Gastroesophageal sphincter (tissue), 4 donors: ENCODE measurements around the gene EPS8L1. TPM values are rescaled to one million over a fixed set of nuclear protein-coding genes. Genes with fewer than 3 reads are reported as not detected.

Source experiments
- ATAC-seq: fragments of 150-250 bp; one replicate; pipeline ENCODE4 v1.9.1; 2016; ENCODE audit warnings: mild to moderate bottlenecking, moderate library complexity
- H3K27ac ChIP-seq, 4 donors: fragments of 200-600 bp; sonication (generic) in 3 of 4; 1 replicate in 3 of 4; 2 replicates in 1 of 4; pipeline ENCODE4 v1.5.1; 2016 to 2019
- H3K27me3 ChIP-seq: fragments of 200-600 bp; sonication (generic); one replicate; pipeline ENCODE4 v1.5.1; 2019
- H3K36me3 ChIP-seq, 2 donors: fragments of 200-600 bp; sonication (generic); one replicate each; pipeline ENCODE4 v1.5.1; 2019; ENCODE audit warnings: control low read depth in 1 of 2
- H3K4me1 ChIP-seq, 3 donors: fragments of 200-600 bp; sonication (generic); 1 replicate in 2 of 3; 2 replicates in 1 of 3; pipeline ENCODE4 v1.5.1; 2016 to 2019; ENCODE audit warnings: control low read depth in 2 of 3
- H3K4me3 ChIP-seq, 2 donors: fragments of 200-600 bp; sonication (generic); one replicate each; pipeline ENCODE4 v1.5.1; 2019; ENCODE audit warnings: mild to moderate bottlenecking in 1 of 2, moderate library complexity in 1 of 2
- H3K9me3 ChIP-seq, 3 donors: fragments of 200-600 bp; sonication (generic); one replicate each; pipeline ENCODE4 v1.5.1; 2017 to 2019; ENCODE audit warnings: control low read depth in 2 of 3
- CTCF ChIP-seq, 4 experiments: fragments of 200-600 bp in 2 of 4; fragments of 450-650 bp in 2 of 4; sonication (generic) in 1 of 4; IDR thresholded peaks; one replicate each; pipeline ENCODE4 v1.5.1; 2017 to 2019; ENCODE audit warnings: antibody characterized with exemption in 4 of 4, mild to moderate bottlenecking in 2 of 4, moderate library complexity in 2 of 4
- EP300 ChIP-seq: sonication (generic); formaldehyde crosslinking; IDR thresholded peaks from one replicate; pipeline ENCODE4 v1.6.1; 2017; ENCODE audit warnings: antibody characterized with exemption, mild to moderate bottlenecking
- POLR2A ChIP-seq, 2 donors: fragments of 450-650 bp; IDR thresholded peaks; one replicate each; pipeline ENCODE4 v1.6.1; 2017; ENCODE audit warnings: antibody characterized with exemption in 2 of 2, mild to moderate bottlenecking in 2 of 2, moderate library complexity in 1 of 2
- POLR2AphosphoS5 ChIP-seq: sonication (generic); formaldehyde crosslinking; IDR thresholded peaks from one replicate; pipeline ENCODE4 v1.6.1; 2017; ENCODE audit warnings: antibody characterized with exemption
- WGBS, 2 donors: methylation state at CpG; one replicate each; pipeline ENCODE4 v1.1.5; 2018; ENCODE audit warnings: low coverage in 1 of 2; 5-methylcytosine and 5-hydroxymethylcytosine counted together
- total RNA-seq, 4 donors: library from RNA; depleted of rRNA; stranded (reverse); fragments of >200 nt; gene quantifications; one replicate each; pipeline ENCODE4 v1.1.0, GENCODE V29; 2016

The EPS8L1 gene
- total RNA-seq, 4 donors from 2014 or later: 2.2 to 10.5 (median 2.5) TPM

- H3K4me3 ChIP-seq: peak overlapping the region; percentile 16 to 53
- ATAC-seq: no peak
- H3K27ac ChIP-seq: peak overlapping the region in 3 of 4 donors; percentile 51 to 65 (median 60)
- H3K9me3 ChIP-seq: no peaks in the 10 kb centered on the region
- 0 to 10% methylated on average over 2 of the region's 35 CpGs for WGBS, 2 donors
- H3K27me3 ChIP-seq: peaks cover 57% of the 10 kb centered on the region
- peaks cover 0 to 57% (median 31%) of the 10 kb centered on the region in 3 donors for H3K4me1 ChIP-seq
- H3K36me3 ChIP-seq: peaks cover 0 to 18% of the 10 kb centered on the region in 2 donors
- TF ChIP-seq EP300: no peak
- no peak for TF ChIP-seq POLR2A (IDR thresholded peaks at IDR 0.05)
- no peak for TF ChIP-seq CTCF (IDR thresholded peaks at IDR 0.05)
Observed at GRCh38 chr19:55085923-55086715, 10.4 kb downstream of the EPS8L1 start.

GRCh38 chr19:55086730-55087541 lies 11.3 kb downstream of the EPS8L1 start:
- no CpG with 5 or more reads among the region's 74 CpGs for WGBS, 2 donors

GRCh38 chr19:55087542-55087901 lies 11.9 kb downstream of the EPS8L1 start:
- Histone ChIP-seq H3K36me3 (peaks cover 0 to 32% of the 10 kb centered on the region in 2 donors), H3K27ac (peak overlapping the region in 3 of 4 donors; percentile 51 to 65 (median 60)), H3K4me1 (peaks cover 0 to 43% (median 19%) of the 10 kb centered on the region in 3 donors), H3K4me3 (peak overlapping the region; percentile 2 to 53), H3K9me3 (no peaks in the 10 kb centered on the region), H3K27me3 (peaks cover 43% of the 10 kb centered on the region)
- TF ChIP-seq POLR2A (IDR thresholded peaks at IDR 0.05): no peak
- no peak for TF ChIP-seq POLR2AphosphoS5
- TF ChIP-seq EP300: no peak
- TF ChIP-seq CTCF (IDR thresholded peaks at IDR 0.05): no peak
- ATAC-seq: peak; percentile 5
- WGBS, 2 donors: 19 to 33% methylated on average over 3 to 6 of the region's 17 CpGs

More at GRCh38 chr19:55086730-55087541, 11.3 kb downstream of the EPS8L1 start:
- peaks cover 0 to 26% of the 10 kb centered on the region in 2 donors for H3K36me3 ChIP-seq
- no peaks in the 10 kb centered on the region for H3K9me3 ChIP-seq
- ATAC-seq: peak; percentile 93
- H3K27me3 ChIP-seq: peaks cover 49% of the 10 kb centered on the region
- H3K4me1 ChIP-seq: peaks cover 0 to 49% (median 23%) of the 10 kb centered on the region in 3 donors
- peak overlapping the region in 3 of 4 donors; percentile 51 to 65 (median 60) for H3K27ac ChIP-seq
- peak overlapping the region; percentile 16 to 53 for H3K4me3 ChIP-seq
- TF ChIP-seq CTCF (IDR thresholded peaks at IDR 0.05) (peak in 1 of 4 experiments; percentile 14), POLR2AphosphoS5 (peak; percentile 55), POLR2A (IDR thresholded peaks at IDR 0.05) (peak in 1 of 2 donors; percentile 16), EP300 (no peak)

GRCh38 chr19:55088021-55088451 lies 12.4 kb downstream of the EPS8L1 start:
- H3K27me3 ChIP-seq: peaks cover 38% of the 10 kb centered on the region
- peak overlapping the region in 1 of 2 donors; percentile 53 for H3K4me3 ChIP-seq
- ATAC-seq: no peak
- no peaks in the 10 kb centered on the region for H3K9me3 ChIP-seq
- peaks cover 0 to 39% (median 19%) of the 10 kb centered on the region in 3 donors for H3K4me1 ChIP-seq
- 66 to 74% methylated on average over 12 of the region's 12 CpGs for WGBS, 2 donors
- H3K27ac ChIP-seq: peak overlapping the region in 3 of 4 donors; percentile 51 to 65 (median 60)
- TF ChIP-seq EP300 (no peak), POLR2A (IDR thresholded peaks at IDR 0.05) (no peak), CTCF (IDR thresholded peaks at IDR 0.05) (no peak), POLR2AphosphoS5 (no peak)
- H3K36me3 ChIP-seq: peaks cover 0 to 37% of the 10 kb centered on the region in 2 donors
